KMS-11 (cell line): ENCODE measurements around the gene RAD9A.

Experiments used
- H2AFZ ChIP-seq: fragments of 200-600 bp; sonication (generic); 2 replicates; pipeline ENCODE4 v1.6.1; 2016; ENCODE audit warnings: antibody characterized with exemption, mixed run types, low read depth
- H3K27ac ChIP-seq: fragments of 200-600 bp; sonication (generic); 2 replicates; pipeline ENCODE4 v1.6.1; 2016; ENCODE audit warnings: mild to moderate bottlenecking, mixed run types
- H3K27me3 ChIP-seq: fragments of 200-600 bp; sonication (generic); 2 replicates; pipeline ENCODE4 v1.6.1; 2017; ENCODE audit warnings: mild to moderate bottlenecking, low read depth, mixed run types, moderate library complexity; ENCODE audit not compliant: insufficient read depth
- H3K36me3 ChIP-seq: fragments of 200-600 bp; sonication (generic); 2 replicates; pipeline ENCODE4 v1.6.1; 2017; ENCODE audit warnings: mild to moderate bottlenecking, mixed run types; ENCODE audit not compliant: insufficient read depth
- H3K4me1 ChIP-seq: fragments of 200-600 bp; sonication (generic); 2 replicates; pipeline ENCODE4 v1.6.1; 2016; ENCODE audit warnings: mild to moderate bottlenecking, low read depth, mixed run types; ENCODE audit not compliant: poor library complexity, severe bottlenecking
- H3K4me2 ChIP-seq: fragments of 200-600 bp; sonication (generic); 2 replicates; pipeline ENCODE4 v1.7.0; 2016; ENCODE audit warnings: mild to moderate bottlenecking, mixed run types
- H3K4me3 ChIP-seq: fragments of 200-600 bp; sonication (generic); IDR thresholded peaks from 2 replicates; pipeline ENCODE4 v1.6.1; 2017; ENCODE audit warnings: low read depth, low read length, mixed read lengths; ENCODE audit not compliant: insufficient read depth
- H3K79me2 ChIP-seq: fragments of 200-600 bp; sonication (generic); 2 replicates; pipeline ENCODE4 v1.6.1; 2016; ENCODE audit warnings: low read depth, mixed run types; ENCODE audit not compliant: insufficient read depth
- H3K9ac ChIP-seq: fragments of 200-600 bp; sonication (generic); 2 replicates; pipeline ENCODE4 v1.6.1; 2016; ENCODE audit warnings: mild to moderate bottlenecking, mixed run types
- H4K20me1 ChIP-seq: fragments of 200-600 bp; sonication (generic); 2 replicates; pipeline ENCODE4 v1.6.1; 2016; ENCODE audit warnings: mild to moderate bottlenecking, mixed run types; ENCODE audit not compliant: insufficient read depth
- TF ChIP-seq, protein P1 (sequence below): fragments of 200-600 bp; sonication (generic); conservative IDR thresholded peaks from 2 replicates; pipeline ENCODE4 v1.6.1; 2017; ENCODE audit warnings: low read depth, mild to moderate bottlenecking, antibody characterized with exemption, low read length, moderate library complexity, mixed read lengths

The RAD9A gene

DNA sequence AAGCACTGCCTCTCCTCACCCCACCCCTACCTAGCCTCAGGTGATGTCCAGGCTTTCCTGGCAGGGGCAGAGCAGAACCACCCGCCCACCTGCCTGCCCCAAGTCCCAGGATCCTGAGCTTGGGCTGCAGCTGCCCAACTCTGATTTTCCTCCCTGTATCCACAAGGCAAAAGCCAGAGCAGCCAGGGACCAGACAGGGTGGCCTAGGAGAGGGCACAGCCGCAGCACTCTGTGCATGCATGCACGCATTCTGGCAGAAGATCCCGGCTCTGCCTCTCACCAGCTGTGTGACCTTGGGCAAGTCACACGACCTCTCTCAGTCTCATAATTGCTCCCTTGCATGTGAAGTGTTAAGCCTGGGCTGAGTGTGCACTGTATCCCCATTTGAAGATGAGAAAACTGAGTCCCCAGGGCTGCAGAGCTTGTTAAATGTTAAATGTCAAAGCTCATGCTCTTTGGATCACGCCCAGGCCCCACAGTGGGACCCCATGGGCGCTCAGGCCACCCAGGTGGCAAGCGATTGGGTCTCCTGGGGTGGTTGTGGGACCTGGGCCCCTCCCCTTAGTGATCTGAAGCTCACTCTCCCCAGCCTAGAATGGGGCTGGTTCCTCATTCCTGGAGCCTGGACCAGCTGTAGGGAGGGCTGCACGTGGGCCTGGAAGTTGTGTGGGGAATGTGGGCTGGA is 20.9 kb downstream of the RAD9A start:
- Histone ChIP-seq H3K27me3 (peaks cover 16% of the 10 kb centered on the region; the same call in 1 of the 2 replicates), H3K27ac (no peak overlapping the region), H3K4me2 (no peak overlapping the region), H3K4me1 (no peaks in the 10 kb centered on the region), H3K36me3 (no peaks in the 10 kb centered on the region), H4K20me1 (no peaks in the 10 kb centered on the region), H3K79me2 (no peaks in the 10 kb centered on the region), H3K9ac (no peak overlapping the region), H2AFZ (no peak overlapping the region), H3K4me3 (no peak overlapping the region)
- TF ChIP-seq, protein P1, sequence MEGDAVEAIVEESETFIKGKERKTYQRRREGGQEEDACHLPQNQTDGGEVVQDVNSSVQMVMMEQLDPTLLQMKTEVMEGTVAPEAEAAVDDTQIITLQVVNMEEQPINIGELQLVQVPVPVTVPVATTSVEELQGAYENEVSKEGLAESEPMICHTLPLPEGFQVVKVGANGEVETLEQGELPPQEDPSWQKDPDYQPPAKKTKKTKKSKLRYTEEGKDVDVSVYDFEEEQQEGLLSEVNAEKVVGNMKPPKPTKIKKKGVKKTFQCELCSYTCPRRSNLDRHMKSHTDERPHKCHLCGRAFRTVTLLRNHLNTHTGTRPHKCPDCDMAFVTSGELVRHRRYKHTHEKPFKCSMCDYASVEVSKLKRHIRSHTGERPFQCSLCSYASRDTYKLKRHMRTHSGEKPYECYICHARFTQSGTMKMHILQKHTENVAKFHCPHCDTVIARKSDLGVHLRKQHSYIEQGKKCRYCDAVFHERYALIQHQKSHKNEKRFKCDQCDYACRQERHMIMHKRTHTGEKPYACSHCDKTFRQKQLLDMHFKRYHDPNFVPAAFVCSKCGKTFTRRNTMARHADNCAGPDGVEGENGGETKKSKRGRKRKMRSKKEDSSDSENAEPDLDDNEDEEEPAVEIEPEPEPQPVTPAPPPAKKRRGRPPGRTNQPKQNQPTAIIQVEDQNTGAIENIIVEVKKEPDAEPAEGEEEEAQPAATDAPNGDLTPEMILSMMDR, result no peak

- no peaks in the 10 kb centered on the region for H4K20me1 ChIP-seq
- no peak overlapping the region for H3K4me3 ChIP-seq
- no peak overlapping the region for H3K27ac ChIP-seq
- peaks cover 16% of the 10 kb centered on the region; the same call in 1 of the 2 replicates for H3K27me3 ChIP-seq
- H3K79me2 ChIP-seq, result no peaks in the 10 kb centered on the region
- no peak overlapping the region for H3K9ac ChIP-seq
- H2AFZ ChIP-seq, result no peak overlapping the region
- H3K4me1 ChIP-seq, result no peaks in the 10 kb centered on the region
- H3K4me2 ChIP-seq, result no peak overlapping the region
- TF ChIP-seq, protein P1, result no peak
- H3K36me3 ChIP-seq, result no peaks in the 10 kb centered on the region
Observed at GRCh38 chr11:67413266-67413849, 21.6 kb downstream of the RAD9A start.

DNA sequence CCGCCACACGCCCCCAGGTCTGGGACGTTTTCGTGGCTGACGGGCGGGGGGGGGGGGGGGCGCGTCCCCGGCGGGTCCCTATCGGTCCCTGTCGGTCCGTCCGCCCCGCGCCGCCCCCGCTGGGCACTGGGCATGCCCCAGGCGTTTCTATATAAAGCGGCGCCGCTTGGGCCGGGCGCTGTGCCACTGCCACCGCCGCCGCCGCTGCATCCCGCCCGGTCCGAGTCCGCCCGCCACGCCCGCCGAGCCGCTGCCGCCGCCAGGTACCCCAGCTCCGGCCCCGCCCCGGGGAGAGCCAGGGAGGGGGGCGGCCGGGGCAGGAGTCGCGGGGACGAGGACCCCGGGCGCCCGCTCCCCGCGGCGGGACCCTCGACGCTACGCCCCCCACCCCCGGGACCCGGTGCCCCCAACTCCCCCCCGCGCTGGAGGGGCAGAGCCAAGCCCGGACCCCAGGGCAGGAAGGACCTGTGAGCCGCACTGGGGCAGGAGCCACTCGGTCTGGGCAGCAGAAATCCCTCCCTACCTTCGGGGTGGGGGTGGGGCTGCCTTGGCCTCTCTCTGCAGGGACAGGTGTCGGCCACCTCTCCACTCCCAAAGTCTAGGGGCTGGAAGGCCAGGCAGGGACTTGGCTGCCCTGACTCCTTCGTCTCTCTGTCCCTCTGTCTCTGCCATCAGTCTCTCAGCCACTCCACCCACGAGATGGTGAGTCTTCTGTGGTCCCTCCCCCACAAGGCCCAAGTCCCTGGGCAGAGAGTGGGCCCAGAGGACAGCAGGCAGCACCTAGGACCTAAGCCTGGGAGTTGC is 23.9 kb downstream of the RAD9A start, which contains the start of gene CARNS1:
TSS of gene CARNS1 (plus strand) at position 178 of the 804 bp plus-strand sequence. CDS start at position 700, 522 bp downstream.
- Histone ChIP-seq H2AFZ (no peak within 1 kb of the TSS), H3K27me3 (peaks cover 16% of the 10 kb centered on the region; the same call in 1 of the 2 replicates), H3K36me3 (no peaks in the 10 kb centered on the region), H3K4me2 (no peak within 1 kb of the TSS), H3K27ac (no peak within 1 kb of the TSS), H4K20me1 (no peaks in the 10 kb centered on the region), H3K79me2 (no peaks in the 10 kb centered on the region), H3K4me3 (no peak within 1 kb of the TSS), H3K4me1 (peaks cover 7% of the 10 kb centered on the region), H3K9ac (no peak within 1 kb of the TSS)
- TF ChIP-seq, protein P1, result no peak

GRCh38 chr11:67416416-67417335 is 24.9 kb downstream of the RAD9A start:
- peaks cover 12% of the 10 kb centered on the region; the same call in 1 of the 2 replicates for H3K27me3 ChIP-seq
- H3K36me3 ChIP-seq, result no peaks in the 10 kb centered on the region
- no peak overlapping the region for H2AFZ ChIP-seq
- no peak overlapping the region for H3K9ac ChIP-seq
- peaks cover 11% of the 10 kb centered on the region for H3K4me1 ChIP-seq
- H3K4me2 ChIP-seq, result no peak overlapping the region
- no peaks in the 10 kb centered on the region for H3K79me2 ChIP-seq
- H4K20me1 ChIP-seq, result no peaks in the 10 kb centered on the region
- TF ChIP-seq, protein P1, result no peak
- H3K27ac ChIP-seq, result no peak overlapping the region
- H3K4me3 ChIP-seq, result no peak overlapping the region
